Measurements from ENCODE around the gene KCNIP1.

Gene KCNIP1

GRCh38 chr5:170509348-170509660 is 5.5 kb downstream of the KCNIP1 start:
- DNase-seq, result no peak

GRCh38 chr5:170510126-170510525 is 6.3 kb downstream of the KCNIP1 start:
- no peak for DNase-seq

- DNase-seq, result no peak
Measured at GRCh38 chr5:170510559-170510958, 6.7 kb downstream of the KCNIP1 start.

- DNase-seq, result no peak
Measured at GRCh38 chr5:170511551-170512258, 7.9 kb downstream of the KCNIP1 start.

GRCh38 chr5:170513856-170514525 is 10.2 kb downstream of the KCNIP1 start:
- no peak for DNase-seq

- DNase-seq, result no peak
Measured at GRCh38 chr5:170517411-170517810, 13.6 kb downstream of the KCNIP1 start.

GRCh38 chr5:170518277-170518676 is 14.5 kb downstream of the KCNIP1 start:
- no peak for DNase-seq

GRCh38 chr5:170519549-170519948 is 15.7 kb downstream of the KCNIP1 start:
- DNase-seq, result no peak

- no peak for DNase-seq
Measured at GRCh38 chr5:170520372-170520771, 16.6 kb downstream of the KCNIP1 start.

GRCh38 chr5:170522211-170523141 is 18.7 kb downstream of the KCNIP1 start:
- DNase-seq, result no peak

GRCh38 chr5:170523142-170523551 is 19.3 kb downstream of the KCNIP1 start:
- DNase-seq, result no peak

- no peak for DNase-seq
Measured at GRCh38 chr5:170523830-170524229, 20.0 kb downstream of the KCNIP1 start.

GRCh38 chr5:170524576-170524975 is 20.8 kb downstream of the KCNIP1 start:
- no peak for DNase-seq

GRCh38 chr5:170525470-170526211 is 21.8 kb downstream of the KCNIP1 start:
- no peak for DNase-seq

- DNase-seq, result no peak
Measured at GRCh38 chr5:170527991-170528390, 24.2 kb downstream of the KCNIP1 start.

- no peak for DNase-seq
Measured at GRCh38 chr5:170528976-170529375, 25.2 kb downstream of the KCNIP1 start.

- no peak for DNase-seq
Measured at GRCh38 chr5:170532935-170533334, 29.1 kb downstream of the KCNIP1 start.

- DNase-seq, result no peak
Measured at GRCh38 chr5:170533383-170533782, 29.6 kb downstream of the KCNIP1 start.

- no peak for DNase-seq
Measured at GRCh38 chr5:170534177-170534576, 30.4 kb downstream of the KCNIP1 start.

- DNase-seq, result no peak
Measured at GRCh38 chr5:170534941-170535340, 31.1 kb downstream of the KCNIP1 start.

- no peak for DNase-seq
Measured at GRCh38 chr5:170536525-170536924, 32.7 kb downstream of the KCNIP1 start.

GRCh38 chr5:170537451-170538095 is 33.8 kb downstream of the KCNIP1 start:
- no peak for DNase-seq

Measured in activated gamma-delta T cell (primary cell).